Measurements from ENCODE around the gene FAM3A.
A peak's percentile ranks its signal among the peaks of the same experiment; 100 is the strongest.

The FAM3A gene

DNA sequence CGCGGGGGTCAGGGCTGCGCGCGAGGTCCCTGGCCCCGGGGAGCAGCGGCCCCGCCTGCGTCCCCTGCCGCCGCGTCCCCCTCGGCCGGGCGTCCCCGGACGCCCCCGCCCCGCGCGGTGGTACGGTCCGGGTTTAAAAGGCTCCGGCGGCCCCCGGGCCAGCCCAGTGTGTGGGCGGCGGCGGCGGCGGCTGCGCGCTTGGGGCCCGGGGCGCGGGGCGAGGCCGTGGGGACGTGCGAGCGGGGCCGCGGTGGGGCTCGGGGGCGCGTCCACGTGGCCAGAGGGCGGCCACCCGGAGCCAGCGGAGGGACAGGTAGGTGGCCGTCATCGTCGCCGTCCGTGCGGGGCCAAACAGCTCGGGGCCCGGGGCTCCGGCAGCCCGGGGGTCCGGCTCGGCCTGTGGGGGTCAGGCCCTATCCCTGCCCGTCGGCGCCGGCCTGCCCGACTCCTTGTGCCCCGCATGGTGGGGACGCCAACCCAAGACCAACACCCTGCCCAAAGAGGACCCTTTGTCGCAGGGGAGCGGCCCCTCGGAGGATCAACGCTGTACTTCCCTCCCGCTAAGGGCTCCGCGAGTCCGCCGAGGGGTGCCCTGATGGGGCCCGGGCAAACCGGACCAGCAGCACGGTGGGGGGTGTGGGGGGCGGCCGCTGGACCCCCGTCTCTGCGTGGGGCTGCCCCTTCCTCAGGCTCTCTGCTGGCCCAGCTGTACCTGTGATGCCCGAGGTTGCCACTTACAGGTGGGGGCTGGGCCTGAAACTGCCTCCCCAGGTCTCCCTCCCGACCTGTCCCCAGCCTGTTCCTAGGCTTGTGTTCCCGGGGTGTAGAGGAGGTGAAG lies 57.7 kb downstream of the FAM3A start, which contains the start of gene PLXNA3:
PLXNA3 (plus strand) TSS at position 166 of the 838 bp plus-strand sequence. CDS start 1,903 bp downstream, outside the sequence.
- DNase-seq: peak; percentile 29

DNA sequence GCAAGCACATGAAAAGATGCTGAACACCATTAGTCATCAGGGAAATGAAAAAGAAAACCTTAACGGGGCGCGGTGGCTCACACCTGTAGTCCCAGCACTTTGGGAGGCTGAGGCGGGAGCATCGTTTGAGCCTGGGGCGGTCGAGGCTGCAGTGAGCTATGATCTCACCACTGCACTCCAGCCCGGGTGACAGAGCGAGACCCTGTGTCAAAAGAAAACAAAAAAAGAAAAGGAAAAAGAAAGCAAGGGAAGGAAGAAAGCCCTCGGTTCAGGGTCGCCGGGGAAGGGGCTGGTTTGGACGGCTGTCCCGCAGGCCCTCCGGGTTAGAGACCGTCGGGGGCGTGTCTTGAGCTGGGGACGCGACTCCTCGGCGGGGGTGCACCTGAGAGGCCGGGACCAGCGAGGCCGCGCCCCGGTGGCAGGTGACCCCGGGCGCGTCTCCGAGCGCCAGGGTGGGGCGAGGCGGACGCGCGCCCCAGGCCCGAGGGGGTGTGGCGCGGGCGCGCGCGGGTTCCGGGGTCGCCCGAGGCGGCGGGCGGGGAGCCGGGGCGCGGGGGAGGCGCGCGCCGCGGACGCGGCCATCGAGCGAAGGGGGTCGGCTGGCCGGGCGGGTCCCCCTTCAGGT lies 58.4 kb downstream of the FAM3A start:
- DNase-seq: peak; percentile 18
